ENCODE data around the gene PODNL1. TPM values are rescaled to one million over a fixed set of nuclear protein-coding genes. Genes with fewer than 3 reads are reported as not detected.

The PODNL1 gene
- total and polyA plus RNA-seq, 10 of the 15 experiments (the other 5 are each of a cell fraction or from before 2014, with no cell fraction given), result 0.04 to 0.44 TPM; not detected in 8

- BruUV-seq (replicated peaks), result no TSS peak
- ATAC-seq (no peak), FAIRE-seq (no peak), DNase-seq (ENCODE audit: low read depth, low spot score) (no peak)
- in situ Hi-C loops (cut with MboI) (no loop called here), intact Hi-C loops (cut with micrococcal nuclease; ENCODE audit: unreplicated experiment) (no loop called here)
- 98% methylated on average over 20 of the region's 22 CpGs for WGBS (ENCODE audit: insufficient coverage, insufficient replicate concordance, low lambda C conversion rate, missing lambda C conversion rate)
- ChIA-PET POLR2A (no interaction called here), SMC1A (ENCODE audit: uncharacterized antibody, unreplicated experiment) (no interaction called here), CTCF (no interaction called here), RAD21 (ENCODE audit: unreplicated experiment) (interaction anchor here (0.6 kb wide), 1 partner anchor 65 kb away, joined by 4 read pairs; no protein-coding TSS in a partner anchor)
- Histone ChIP-seq H2AFZ (ENCODE audit: control insufficient read depth, low read depth, low read length) (no peak overlapping the region), H3K27me3 (replicated peaks in 1 of 2; ENCODE audit: control insufficient read depth in 2 of 2, insufficient read depth in 2 of 2, low read length in 1 of 2) (no peaks in the 10 kb centered on the region), H3K27ac (ENCODE audit: control insufficient read depth, insufficient read depth) (no peak overlapping the region), H3K9me3 (replicated peaks; ENCODE audit: control insufficient read depth, insufficient read depth, low read length) (no peaks in the 10 kb centered on the region), H4K20me1 (ENCODE audit: control insufficient read depth, insufficient read depth) (no peaks in the 10 kb centered on the region), H3K4me2 (ENCODE audit: control insufficient read depth, insufficient read depth) (no peak overlapping the region), H3K4me1 (ENCODE audit: control insufficient read depth, insufficient read depth, low read length) (no peaks in the 10 kb centered on the region), H3K79me2 (ENCODE audit: control insufficient read depth, insufficient read depth, low read length) (no peaks in the 10 kb centered on the region), H3K4me3 (no peak overlapping the region), H3K36me3 (ENCODE audit: control insufficient read depth in 2 of 2, insufficient read depth in 2 of 2, low read length in 1 of 2) (peaks cover 0 to 5% of the 10 kb centered on the region in 2 experiments; a peak in 3 of 4 replicates), H3K9ac (ENCODE audit: control insufficient read depth, insufficient read depth, low read length) (no peak overlapping the region)
- TF ChIP-seq SIX5 (IDR thresholded peaks at IDR 0.05; ENCODE audit: low read depth, low read length, severe bottlenecking) (no peak), USF2 (IDR thresholded peaks at IDR 0.05; ENCODE audit: borderline replicate concordance, low read depth, low read length) (no peak), BACH1 (IDR thresholded peaks at IDR 0.05; ENCODE audit: borderline replicate concordance) (no peak), JUNB (IDR thresholded peaks at IDR 0.05) (no peak), TCF12 (IDR thresholded peaks at IDR 0.05; ENCODE audit: low read depth, low read length) (no peak), MYB (IDR thresholded peaks at IDR 0.05; ENCODE audit: borderline replicate concordance, low read depth, low read length) (no peak), CREM (IDR thresholded peaks at IDR 0.05; ENCODE audit: low read depth) (no peak), STAT1 (conservative IDR thresholded peaks at IDR 0.05) (no peak), PKNOX1 (IDR thresholded peaks at IDR 0.05) (no peak), MEF2B (IDR thresholded peaks at IDR 0.05; ENCODE audit: partially characterized antibody, poor library complexity, severe bottlenecking) (no peak), NFIC (IDR thresholded peaks at IDR 0.05; ENCODE audit: low read depth, low read length) (no peak), E2F4 (IDR thresholded peaks at IDR 0.05; ENCODE audit: low read depth, low read length) (no peak), ZNF217 (IDR thresholded peaks at IDR 0.05) (no peak), MTA2 (IDR thresholded peaks at IDR 0.05; ENCODE audit: low read depth) (no peak), TCF3 (IDR thresholded peaks at IDR 0.05; ENCODE audit: borderline replicate concordance, insufficient read depth, low read depth, low read length) (no peak), REST (IDR thresholded peaks at IDR 0.05; ENCODE audit: low read depth, low read length) (no peak)
These were observed 30.2 kb upstream of the PODNL1 start for GRCh38 chr19:13968383-13968935.
